A549 (cell line): ENCODE data around the gene PLBD2. TPM values are rescaled to one million over a fixed set of nuclear protein-coding genes. Genes with fewer than 3 reads are reported as not detected.
A peak's percentile ranks its signal among the peaks of the same experiment; 100 is the strongest.

Experiments
- ATAC-seq, 2 experiments: fragments of 200-7000 bp in 1 of 2; fragments of >200 bp in 1 of 2; cut with Nextera tagmentation in 1 of 2; cut with Tn5 transposase in 1 of 2; 3 replicates each; pipeline versions ENCODE4 v1.8.0 to v1.9.1; 2018 to 2020; ENCODE audit warnings: mild to moderate bottlenecking in 1 of 2, moderate library complexity in 1 of 2
- CTCF ChIA-PET: fragments of 300-600 bp; sonication (Branson Sonifier 250); formaldehyde crosslinking; extraction: SDS; loops from one replicate; lab custom pipeline; 2021; ENCODE audit warnings: antibody characterized with exemption, inconsistent platforms; lab: Yijun Ruan, JAX
- POLR2A ChIA-PET: fragments of 350-600 bp; formaldehyde crosslinking; extraction: SDS; loops from one replicate; lab custom pipeline; 2021; ENCODE audit warnings: antibody characterized with exemption, inconsistent platforms; lab: Yijun Ruan, JAX
- DNase-seq, 2 experiments: peaks; one replicate each; pipeline versions ENCODE4 v3.0.0 to v3.0.0-alpha.2; 2011 to 2016; ENCODE audit warnings: low read depth in 1 of 2, low spot score in 1 of 2
- FAIRE-seq: peaks from 2 replicates; lab custom pipeline; 2011; peaks lifted over from hg19 to GRCh38; lab: Jason Lieb, UNC
- H3K27ac ChIP-seq, 2 experiments: fragments of >200 bp; sonication (Bioruptor Twin); formaldehyde crosslinking; 3 replicates each; pipeline ENCODE4 v1.5.1; 2016 to 2017
- H3K4me1 ChIP-seq: fragments of >200 bp; sonication (Bioruptor Twin); formaldehyde crosslinking; 3 replicates; pipeline ENCODE4 v1.6.1; 2016
- H3K4me2 ChIP-seq: fragments of >200 bp; sonication (Bioruptor Twin); formaldehyde crosslinking; 3 replicates; pipeline ENCODE4 v1.6.1; 2016
- H3K4me3 ChIP-seq: fragments of >200 bp; sonication (Bioruptor Twin); formaldehyde crosslinking; 3 replicates; pipeline ENCODE4 v1.5.1; 2016
- H3K9me3 ChIP-seq: fragments of >200 bp; sonication (Bioruptor Twin); formaldehyde crosslinking; 3 replicates; pipeline ENCODE4 v1.6.1; 2016
- BHLHE40 ChIP-seq: IDR thresholded peaks from 2 replicates; pipeline ENCODE4 v1.6.1; 2012; ENCODE audit warnings: low read depth, low read length, inconsistent platforms
- CBX2 ChIP-seq: fragments of 200-600 bp; sonication (generic); IDR thresholded peaks from 2 replicates; pipeline ENCODE4 v1.6.1; 2016; ENCODE audit warnings: low read depth, mild to moderate bottlenecking, borderline replicate concordance
- CBX8 ChIP-seq: fragments of 200-600 bp; sonication (generic); IDR thresholded peaks from 2 replicates; pipeline ENCODE4 v1.6.1; 2016
- E2F6 ChIP-seq: IDR thresholded peaks from 2 replicates; pipeline ENCODE4 v1.6.1; 2012; ENCODE audit warnings: low read depth, borderline replicate concordance
- EHF ChIP-seq: fragments of 250-450 bp; sonication (Bioruptor Pico); IDR thresholded peaks from 2 replicates; pipeline ENCODE4 v1.5.0; 2020; ENCODE audit warnings: mild to moderate bottlenecking
- ESRRA ChIP-seq: fragments of 150-350 bp; IDR thresholded peaks from 2 replicates; pipeline ENCODE4 v1.6.1; 2014; ENCODE audit warnings: mild to moderate bottlenecking, low read length, borderline replicate concordance
- FOSL2 ChIP-seq, 2 experiments: fragments of 450-650 bp in 1 of 2; fragments of >200 bp in 1 of 2; sonication (Bioruptor Twin) in 1 of 2; formaldehyde crosslinking; IDR thresholded peaks; 2 replicates each; pipeline versions ENCODE4 v1.5.0 to v1.6.1; 2016 to 2020; ENCODE audit warnings: mild to moderate bottlenecking in 1 of 2, moderate library complexity in 1 of 2
- MAFK ChIP-seq: fragments of 450-650 bp; IDR thresholded peaks from 2 replicates; pipeline ENCODE4 v1.6.1; 2014; ENCODE audit not compliant: partially characterized antibody
- MAZ ChIP-seq: fragments of 150-350 bp; IDR thresholded peaks from 2 replicates; pipeline ENCODE4 v1.6.1; 2014; ENCODE audit warnings: antibody characterized with exemption, low read depth, low read length, borderline replicate concordance
- NPAS2 ChIP-seq: fragments of 250-450 bp; sonication (Bioruptor Pico); IDR thresholded peaks from 2 replicates; pipeline ENCODE4 v1.8.0; 2022; ENCODE audit warnings: mild to moderate bottlenecking, moderate library complexity, borderline replicate concordance
- PHF8 ChIP-seq: fragments of 200-600 bp; sonication (generic); IDR thresholded peaks from 2 replicates; pipeline ENCODE4 v1.6.1; 2016; ENCODE audit warnings: low read depth, mild to moderate bottlenecking, antibody characterized with exemption, moderate library complexity, borderline replicate concordance
- RARB ChIP-seq: fragments of 250-450 bp; sonication (Bioruptor Pico); IDR thresholded peaks from 2 replicates; pipeline ENCODE4 v1.8.0; 2021; ENCODE audit warnings: mild to moderate bottlenecking, moderate library complexity
- RCOR1 ChIP-seq: fragments of 150-350 bp; IDR thresholded peaks from 2 replicates; pipeline ENCODE4 v1.6.1; 2014; ENCODE audit warnings: antibody characterized with exemption, low read length, low read depth
- ZC3H11A ChIP-seq: fragments of 450-650 bp; IDR thresholded peaks from 2 replicates; pipeline ENCODE4 v1.6.1; 2014; ENCODE audit warnings: antibody characterized with exemption, mild to moderate bottlenecking
- ZFP36 ChIP-seq: fragments of 450-650 bp; IDR thresholded peaks from 2 replicates; pipeline ENCODE4 v1.6.1; 2014; ENCODE audit warnings: borderline replicate concordance; ENCODE audit not compliant: partially characterized antibody
- ZNF302 ChIP-seq: fragments of 250-450 bp; sonication (Bioruptor Pico); IDR thresholded peaks from 2 replicates; pipeline ENCODE4 v1.9.0; 2021; ENCODE audit warnings: inconsistent platforms, mild to moderate bottlenecking, moderate library complexity
- WGBS: methylation state at CpG from one replicate; pipeline ENCODE4 v1.1.6; 2017; ENCODE audit errors: missing lambda C conversion rate; 5-methylcytosine and 5-hydroxymethylcytosine counted together
- polyA plus RNA-seq, 4 experiments: library from polyadenylated mRNA; depleted of rRNA in 3 of 4; stranded (reverse); fragments of >200 nt; fragmentation: RNase III in 1 of 4; extraction: RNeasy Plus Mini Kit Qiagen cat#74134 plus additional on column Dnase treatment in 1 of 4; gene quantifications; 2 replicates in 3 of 4; 3 replicates in 1 of 4; pipeline ENCODE4 v1.2.3, GENCODE V29; 2011 to 2017

PLBD2 gene
- polyA plus RNA-seq, 2 of the 4 experiments (the other 2 are of a cell fraction) = 13.2 to 25.9 TPM

- TF ChIP-seq RARB (CRISPR knock-in tag) (no peak), MAFK (no peak), RCOR1 (no peak), ZC3H11A (no peak), EHF (CRISPR knock-in tag) (no peak)
- TF ChIP-seq, all 56 proteins: peak for 0
These were observed 32.5 kb upstream of the PLBD2 start (continued) for GRCh38 chr12:113325916-113326315.

DNA sequence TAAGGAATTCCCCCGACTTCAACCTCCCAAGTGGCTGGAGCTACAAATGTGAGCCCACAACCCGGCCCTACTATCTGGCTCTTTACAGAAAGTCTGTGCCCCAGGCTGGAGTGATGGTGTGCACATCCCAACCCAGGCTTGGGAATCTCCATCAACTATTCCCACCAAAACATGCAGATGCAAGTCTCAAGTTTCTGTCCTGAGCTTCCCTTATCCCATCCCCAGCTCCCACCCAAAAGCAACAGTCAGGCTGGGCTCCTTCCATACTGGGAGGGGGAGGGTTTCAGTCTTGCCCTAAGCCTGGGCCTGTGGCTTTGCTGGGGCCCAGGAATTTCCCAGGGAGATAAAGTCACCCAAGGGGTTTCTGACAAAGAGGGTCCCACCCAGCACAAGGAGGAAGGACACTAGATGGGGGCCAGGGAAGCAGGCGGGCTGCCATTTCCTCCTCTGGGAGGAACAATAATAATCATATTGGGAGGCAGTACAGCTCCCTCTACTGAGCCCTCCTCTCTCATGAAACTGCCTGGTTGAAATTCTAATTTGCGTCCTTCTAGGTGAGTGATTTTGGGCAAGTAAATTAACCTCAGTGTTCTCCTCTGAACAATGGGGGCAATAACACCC lies 31.5 kb upstream of the PLBD2 start:
- ChIA-PET POLR2A (no interaction called here), CTCF (interaction anchor here (2.0 to 3.7 kb wide), 2 partner anchors 15 to 99 kb away, joined by 6 to 20 read pairs; no protein-coding TSS in a partner anchor)
- 75% methylated on average over 4 of the region's 4 CpGs for WGBS
- H3K27ac ChIP-seq = peak overlapping the region in 1 of 2 experiments; percentile 0; a peak in 2 of 6 replicates
- no peak overlapping the region for H3K4me2 ChIP-seq
- ATAC-seq = peak in 1 of 2 experiments; percentile 30; a peak in 3 of 6 replicates
- no peak for DNase-seq
- no peak for FAIRE-seq
- peaks cover 3% of the 10 kb centered on the region; the same call in 1 of the 3 replicates for H3K9me3 ChIP-seq
- peaks cover 4% of the 10 kb centered on the region; the same call in 1 of the 3 replicates for H3K4me1 ChIP-seq
- H3K4me3 ChIP-seq = no peak overlapping the region
- TF ChIP-seq E2F6 = no peak
- TF ChIP-seq, all 56 proteins: peak for 0

DNA sequence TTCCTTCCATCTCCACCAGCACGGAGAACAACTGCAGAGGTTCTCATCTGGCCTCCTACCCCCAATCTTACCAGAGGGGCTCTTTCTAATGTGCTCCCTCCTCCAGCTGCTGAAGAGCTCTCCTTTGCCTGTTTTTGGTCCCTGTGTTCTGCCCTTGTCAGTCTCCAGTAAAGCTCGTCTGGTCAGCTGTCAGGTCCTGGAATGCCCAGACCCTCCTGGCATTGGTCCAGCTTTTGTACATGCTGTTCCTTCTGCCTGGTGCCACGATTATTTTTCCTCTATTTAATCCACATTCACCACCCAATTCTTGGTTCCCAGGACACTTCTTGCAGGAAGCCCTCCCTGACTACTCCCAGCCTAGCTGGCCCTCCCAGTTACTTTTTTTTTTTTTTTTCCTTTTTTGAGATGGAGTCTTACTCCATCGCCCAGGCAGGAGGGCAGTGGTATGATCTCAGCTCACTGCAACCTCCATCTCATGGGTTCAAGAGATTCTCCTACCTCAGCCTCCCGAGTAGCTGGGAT lies 30.0 kb upstream of the PLBD2 start:
- 78% methylated on average over 5 of the region's 5 CpGs for WGBS

DNA sequence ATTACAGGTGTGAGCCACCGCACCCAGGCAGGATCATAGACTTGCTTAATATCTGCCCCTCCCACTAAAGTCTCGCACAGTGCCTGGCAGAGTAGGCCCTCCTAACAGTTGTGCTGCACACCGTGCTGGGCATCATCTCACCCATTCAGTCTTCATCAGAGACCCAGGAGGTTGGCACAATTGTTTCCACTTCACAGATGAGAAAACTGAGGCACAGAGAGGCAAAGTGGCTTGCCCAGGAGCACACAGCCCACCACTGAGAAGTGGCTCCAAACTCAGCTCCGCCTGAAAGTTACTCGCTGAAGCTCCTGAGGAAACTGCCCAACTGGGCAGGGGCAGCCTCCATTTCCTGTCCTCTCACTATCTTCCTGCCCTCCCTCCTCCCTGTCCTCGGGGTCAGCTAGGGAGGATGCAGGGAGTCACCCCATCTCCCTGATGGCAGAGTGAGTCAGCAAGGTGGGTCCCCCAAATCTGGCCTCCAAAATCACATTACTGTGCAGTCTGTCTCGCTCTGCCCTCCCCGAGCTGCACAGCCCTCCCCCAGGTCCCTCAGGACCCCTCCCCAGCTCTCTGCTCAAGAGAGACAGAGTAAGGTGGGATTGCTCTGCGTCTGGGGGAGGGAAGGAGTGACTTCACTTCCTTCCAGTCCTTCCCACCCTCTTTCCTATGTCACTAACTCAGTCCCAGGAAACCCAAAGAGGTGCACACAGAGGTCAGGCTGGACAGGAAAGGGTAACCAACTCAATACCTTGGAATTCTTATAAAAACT lies 29.2 kb upstream of the PLBD2 start:
- no peak for FAIRE-seq
- Histone ChIP-seq H3K4me2 (no peak overlapping the region), H3K27ac (peak overlapping the region in 1 of 2 experiments; percentile 1; a peak in 1 of 6 replicates), H3K4me1 (peaks cover 12% of the 10 kb centered on the region), H3K4me3 (no peak overlapping the region), H3K9me3 (no peaks in the 10 kb centered on the region)
- ChIA-PET POLR2A (no interaction called here), CTCF (interaction anchor here (0.6 to 3.7 kb wide), 5 partner anchors 14 to 96 kb away, joined by 3 to 20 read pairs (median 4); no protein-coding TSS in a partner anchor)
- TF ChIP-seq CBX2 (no peak), CBX8 (no peak), PHF8 (no peak)
- peak in 1 of 2 experiments; percentile 47 for DNase-seq
- WGBS = 79% methylated on average over 9 of the region's 9 CpGs
- no peak for ATAC-seq

More for the DNA sequence above, 30.0 kb upstream of the PLBD2 start:
- POLR2A ChIA-PET = interaction anchor here (1.4 kb wide), 1 partner anchor 30 kb away, joined by 5 read pairs; the partner anchor contains the start of gene PLBD2
- H3K4me2 ChIP-seq = no peak overlapping the region
- peaks cover 4% of the 10 kb centered on the region; the same call in 2 of the 3 replicates for H3K4me1 ChIP-seq
- no peak for TF ChIP-seq FOSL2 (IDR thresholded peaks at IDR 0.05)
- TF ChIP-seq FOSL2 (CRISPR knock-in tag; IDR thresholded peaks at IDR 0.05) = no peak
- no peak for TF ChIP-seq BHLHE40
- no peak for TF ChIP-seq MAZ
- peak; percentile 89 for TF ChIP-seq ZFP36
- TF ChIP-seq ESRRA = no peak
- no peak for TF ChIP-seq CBX8
- no peak for TF ChIP-seq NPAS2 (CRISPR knock-in tag)
- no peak for TF ChIP-seq ZNF302
- ATAC-seq (no peak), DNase-seq (no peak), FAIRE-seq (no peak)
- H3K27ac ChIP-seq = no peak overlapping the region
- CTCF ChIA-PET = interaction anchor here (2.0 to 3.7 kb wide), 2 partner anchors 16 to 97 kb away, joined by 6 to 20 read pairs; no protein-coding TSS in a partner anchor
- H3K4me3 ChIP-seq = no peak overlapping the region
- H3K9me3 ChIP-seq = no peaks in the 10 kb centered on the region
